ENCODE data around the gene HTR2A. TPM values are rescaled to one million over a fixed set of nuclear protein-coding genes. Genes with fewer than 3 reads are reported as not detected.

HTR2A gene
- total RNA-seq, 2 experiments from 2014 or later, result not detected

- DNase-seq, result no peak
These were observed 30.7 kb downstream of the HTR2A start for GRCh38 chr13:46866150-46866549.

GRCh38 chr13:46864941-46865340 lies 31.9 kb downstream of the HTR2A start:
- no peak for DNase-seq
- H3K4me1 Mint-ChIP-seq (ENCODE audit: low read depth), result peaks cover 4% of the 10 kb centered on the region
- H3K36me3 Mint-ChIP-seq (ENCODE audit: low read depth), result no peaks in the 10 kb centered on the region
- peaks cover 13% of the 10 kb centered on the region for H3K27me3 Mint-ChIP-seq (ENCODE audit: low read depth)
- H3K4me3 Mint-ChIP-seq, result no peak overlapping the region
- ChIA-PET POLR2A (no interaction called here), CTCF (no interaction called here)
- no peak for ATAC-seq
- H3K27ac Mint-ChIP-seq, result no peak overlapping the region
- H3K9me3 Mint-ChIP-seq (ENCODE audit: insufficient read depth), result no peaks in the 10 kb centered on the region

More at GRCh38 chr13:46866150-46866549, 30.7 kb downstream of the HTR2A start:
- Mint-ChIP-seq H3K9me3 (ENCODE audit: insufficient read depth) (no peaks in the 10 kb centered on the region), H3K36me3 (ENCODE audit: low read depth) (no peaks in the 10 kb centered on the region), H3K27me3 (ENCODE audit: low read depth) (peaks cover 20% of the 10 kb centered on the region), H3K4me3 (no peak overlapping the region), H3K4me1 (ENCODE audit: low read depth) (peaks cover 4% of the 10 kb centered on the region), H3K27ac (no peak overlapping the region)
- ATAC-seq, result no peak
- POLR2A ChIA-PET, result no interaction called here
- CTCF ChIA-PET, result no interaction called here

- no peak overlapping the region for H3K4me3 Mint-ChIP-seq
- H3K27ac Mint-ChIP-seq, result no peak overlapping the region
- H3K4me1 Mint-ChIP-seq (ENCODE audit: low read depth), result peaks cover 4% of the 10 kb centered on the region
- ChIA-PET POLR2A (no interaction called here), CTCF (no interaction called here)
- peaks cover 9% of the 10 kb centered on the region for H3K27me3 Mint-ChIP-seq (ENCODE audit: low read depth)
- no peaks in the 10 kb centered on the region for H3K36me3 Mint-ChIP-seq (ENCODE audit: low read depth)
- no peak for DNase-seq
- no peak for ATAC-seq
- H3K9me3 Mint-ChIP-seq (ENCODE audit: insufficient read depth), result no peaks in the 10 kb centered on the region
These were observed 34.9 kb downstream of the HTR2A start for GRCh38 chr13:46861959-46862358.

- DNase-seq (no peak), ATAC-seq (no peak)
- Mint-ChIP-seq H3K4me1 (ENCODE audit: low read depth) (peaks cover 2% of the 10 kb centered on the region), H3K9me3 (ENCODE audit: insufficient read depth) (no peaks in the 10 kb centered on the region), H3K27ac (no peak overlapping the region), H3K36me3 (ENCODE audit: low read depth) (no peaks in the 10 kb centered on the region), H3K27me3 (ENCODE audit: low read depth) (peaks cover 4% of the 10 kb centered on the region), H3K4me3 (no peak overlapping the region)
- ChIA-PET CTCF (interaction anchor here (1.0 kb wide), 1 partner anchor 33 kb away, joined by 5 read pairs; no protein-coding TSS in a partner anchor), POLR2A (interaction anchor here (0.6 kb wide), 1 partner anchor 658 kb away, joined by 3 read pairs; no protein-coding TSS in a partner anchor)
These were observed 36.1 kb downstream of the HTR2A start for GRCh38 chr13:46860722-46861121.

DNA sequence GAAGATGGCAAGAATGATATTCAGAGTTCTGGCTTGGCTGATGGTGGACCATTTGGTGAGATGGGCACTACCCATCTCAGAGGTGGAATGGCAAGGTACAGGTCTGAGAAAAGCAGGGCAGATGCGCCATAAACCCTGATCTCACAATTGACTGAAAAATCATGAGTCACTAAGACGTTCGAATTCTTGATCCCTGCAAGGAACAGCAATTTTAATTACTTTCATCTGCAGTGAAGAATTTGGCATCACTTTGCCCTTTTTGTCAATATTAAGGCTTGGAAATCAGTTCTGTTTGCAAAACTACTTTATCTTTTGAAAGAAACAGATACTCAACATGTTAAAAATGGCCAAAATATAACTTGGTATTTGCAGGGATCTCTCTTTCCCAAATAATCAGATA lies 38.1 kb downstream of the HTR2A start:
- ChIA-PET CTCF (no interaction called here), POLR2A (no interaction called here)
- no peak for DNase-seq
- H3K36me3 Mint-ChIP-seq (ENCODE audit: low read depth), result no peaks in the 10 kb centered on the region
- no peaks in the 10 kb centered on the region for H3K4me1 Mint-ChIP-seq (ENCODE audit: low read depth)
- no peak overlapping the region for H3K4me3 Mint-ChIP-seq
- peaks cover 4% of the 10 kb centered on the region for H3K27me3 Mint-ChIP-seq (ENCODE audit: low read depth)
- no peak for ATAC-seq
- no peaks in the 10 kb centered on the region for H3K9me3 Mint-ChIP-seq (ENCODE audit: insufficient read depth)
- H3K27ac Mint-ChIP-seq, result no peak overlapping the region

DNA sequence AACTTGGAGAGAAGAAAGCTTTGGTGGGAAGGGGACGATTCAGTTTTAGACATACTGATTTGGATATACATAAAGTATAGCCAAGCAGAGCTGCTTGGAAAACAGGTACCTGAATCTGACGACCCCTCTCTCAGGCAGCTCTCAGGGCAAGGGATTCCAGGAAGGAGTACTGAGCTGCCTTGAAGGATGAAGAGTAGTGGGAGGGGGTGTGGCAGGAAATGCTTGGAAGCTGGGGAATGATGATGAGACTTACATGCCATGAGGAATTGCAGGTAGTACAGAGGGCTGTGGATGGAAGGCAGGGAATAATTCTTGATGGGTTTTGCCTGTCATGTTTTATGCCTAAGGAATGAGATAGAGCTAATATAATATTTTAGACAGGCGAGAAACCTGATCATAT lies 38.7 kb downstream of the HTR2A start:
- Mint-ChIP-seq H3K9me3 (ENCODE audit: insufficient read depth) (no peaks in the 10 kb centered on the region), H3K4me3 (no peak overlapping the region), H3K36me3 (ENCODE audit: low read depth) (no peaks in the 10 kb centered on the region), H3K4me1 (ENCODE audit: low read depth) (no peaks in the 10 kb centered on the region), H3K27me3 (ENCODE audit: low read depth) (peaks cover 4% of the 10 kb centered on the region), H3K27ac (no peak overlapping the region)
- ChIA-PET CTCF (no interaction called here), POLR2A (no interaction called here)
- DNase-seq, result no peak
- no peak for ATAC-seq

DNA sequence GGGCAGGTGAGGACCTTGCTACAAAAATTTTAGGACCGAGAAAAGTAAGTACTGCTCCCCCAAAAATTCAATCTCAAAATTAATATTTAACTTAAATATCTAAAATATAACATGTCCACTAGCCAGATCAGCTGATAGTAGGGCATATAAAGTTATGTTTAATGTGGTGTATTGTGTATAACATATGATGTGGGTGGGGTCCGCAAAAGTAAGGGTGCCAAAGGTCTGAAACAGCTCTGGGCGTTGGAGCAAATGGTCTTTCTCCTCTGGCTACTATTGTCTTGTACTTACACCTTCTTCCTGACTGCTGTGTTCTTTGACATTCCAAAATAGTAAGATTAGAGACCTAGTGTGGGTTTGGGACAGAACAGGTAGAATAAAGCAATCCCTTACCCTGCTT lies 41.2 kb downstream of the HTR2A start:
- ATAC-seq, result no peak
- POLR2A ChIA-PET, result no interaction called here

GRCh38 chr13:46855166-46855565 lies 41.7 kb downstream of the HTR2A start:
- DNase-seq (no peak), ATAC-seq (no peak)
- no peak overlapping the region for H3K27ac Mint-ChIP-seq
- ChIA-PET POLR2A (no interaction called here), CTCF (interaction anchor here (1.2 kb wide), 1 partner anchor 40 kb away, joined by 3 read pairs; no protein-coding TSS in a partner anchor)
- H3K4me3 Mint-ChIP-seq, result no peak overlapping the region
- no peaks in the 10 kb centered on the region for H3K9me3 Mint-ChIP-seq (ENCODE audit: insufficient read depth)
- H3K36me3 Mint-ChIP-seq (ENCODE audit: low read depth), result no peaks in the 10 kb centered on the region
- H3K4me1 Mint-ChIP-seq (ENCODE audit: low read depth), result no peaks in the 10 kb centered on the region
- H3K27me3 Mint-ChIP-seq (ENCODE audit: low read depth), result peaks cover 10% of the 10 kb centered on the region

More for the DNA sequence above, 41.2 kb downstream of the HTR2A start:
- Mint-ChIP-seq H3K27me3 (ENCODE audit: low read depth) (peaks cover 10% of the 10 kb centered on the region), H3K36me3 (ENCODE audit: low read depth) (no peaks in the 10 kb centered on the region), H3K4me3 (no peak overlapping the region), H3K27ac (no peak overlapping the region), H3K9me3 (ENCODE audit: insufficient read depth) (no peaks in the 10 kb centered on the region), H3K4me1 (ENCODE audit: low read depth) (no peaks in the 10 kb centered on the region)
- CTCF ChIA-PET, result no interaction called here
- DNase-seq, result no peak

DNA sequence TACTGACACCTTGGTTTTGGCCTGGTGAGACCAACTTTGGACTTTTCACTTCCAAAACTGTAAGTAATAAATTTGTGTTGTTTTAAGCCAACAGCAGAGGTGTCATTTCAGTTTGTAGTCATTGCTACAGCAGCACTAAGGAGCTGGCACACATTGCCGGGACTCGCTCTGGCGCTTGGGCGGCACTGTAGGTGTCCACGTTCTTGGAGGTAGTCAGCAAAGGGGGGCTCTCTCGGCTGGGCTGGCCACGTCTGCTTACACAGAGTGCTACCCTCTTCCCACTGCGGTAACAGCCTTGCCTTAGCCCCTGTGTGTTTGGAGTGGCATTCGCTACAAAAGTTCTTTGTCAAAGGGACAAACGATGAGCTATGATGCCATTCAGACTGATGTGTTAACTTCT lies 44.7 kb downstream of the HTR2A start:
- POLR2A ChIA-PET, result no interaction called here
- Mint-ChIP-seq H3K4me3 (no peak overlapping the region), H3K9me3 (ENCODE audit: insufficient read depth) (no peaks in the 10 kb centered on the region), H3K36me3 (ENCODE audit: low read depth) (no peaks in the 10 kb centered on the region), H3K27ac (no peak overlapping the region), H3K4me1 (ENCODE audit: low read depth) (no peaks in the 10 kb centered on the region), H3K27me3 (ENCODE audit: low read depth) (peaks cover 23% of the 10 kb centered on the region)
- ATAC-seq, result no peak
- no peak for DNase-seq
- CTCF ChIA-PET, result no interaction called here

DNA sequence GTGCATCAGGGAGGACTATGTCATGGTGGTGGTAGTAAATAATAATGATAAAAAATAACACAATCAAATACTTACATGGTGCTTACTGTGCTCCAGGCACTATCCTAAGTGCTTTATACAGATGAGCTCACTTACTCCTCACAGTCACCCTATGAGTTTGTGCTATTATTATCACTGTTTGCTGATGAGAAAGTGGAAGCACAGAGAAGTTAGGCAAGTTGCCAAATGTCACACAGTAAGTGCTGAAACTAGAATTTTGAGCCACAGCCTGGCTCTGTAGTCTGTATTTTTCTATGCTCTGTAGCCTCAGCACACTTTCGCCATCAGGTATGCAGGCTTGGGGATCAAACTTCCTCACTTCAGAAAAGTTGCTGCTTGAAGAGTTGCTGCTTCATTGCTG lies 46.6 kb downstream of the HTR2A start:
- DNase-seq (no peak), ATAC-seq (no peak)
- H3K27ac Mint-ChIP-seq, result no peak overlapping the region
- H3K36me3 Mint-ChIP-seq (ENCODE audit: low read depth), result no peaks in the 10 kb centered on the region
- H3K27me3 Mint-ChIP-seq (ENCODE audit: low read depth), result peaks cover 24% of the 10 kb centered on the region
- ChIA-PET POLR2A (no interaction called here), CTCF (no interaction called here)
- H3K9me3 Mint-ChIP-seq (ENCODE audit: insufficient read depth), result no peaks in the 10 kb centered on the region
- H3K4me3 Mint-ChIP-seq, result no peak overlapping the region
- H3K4me1 Mint-ChIP-seq (ENCODE audit: low read depth), result no peaks in the 10 kb centered on the region

- Mint-ChIP-seq H3K4me1 (ENCODE audit: low read depth) (no peaks in the 10 kb centered on the region), H3K9me3 (ENCODE audit: insufficient read depth) (no peaks in the 10 kb centered on the region), H3K36me3 (ENCODE audit: low read depth) (no peaks in the 10 kb centered on the region), H3K4me3 (no peak overlapping the region), H3K27me3 (ENCODE audit: low read depth) (peaks cover 19% of the 10 kb centered on the region), H3K27ac (no peak overlapping the region)
- DNase-seq (no peak), ATAC-seq (no peak)
- CTCF ChIA-PET, result no interaction called here
- POLR2A ChIA-PET, result no interaction called here
These were observed 50.1 kb downstream of the HTR2A start for GRCh38 chr13:46846726-46847125.

- ChIA-PET CTCF (interaction anchor here (1.8 kb wide), 1 partner anchor 48 kb away, joined by 4 read pairs; no protein-coding TSS in a partner anchor), POLR2A (no interaction called here)
- DNase-seq (no peak), ATAC-seq (no peak)
- Mint-ChIP-seq H3K4me3 (no peak overlapping the region), H3K4me1 (ENCODE audit: low read depth) (no peaks in the 10 kb centered on the region), H3K9me3 (ENCODE audit: insufficient read depth) (no peaks in the 10 kb centered on the region), H3K27ac (no peak overlapping the region), H3K27me3 (ENCODE audit: low read depth) (peaks cover 15% of the 10 kb centered on the region), H3K36me3 (ENCODE audit: low read depth) (no peaks in the 10 kb centered on the region)
These were observed 51.7 kb downstream of the HTR2A start for GRCh38 chr13:46845146-46845545.

DNA sequence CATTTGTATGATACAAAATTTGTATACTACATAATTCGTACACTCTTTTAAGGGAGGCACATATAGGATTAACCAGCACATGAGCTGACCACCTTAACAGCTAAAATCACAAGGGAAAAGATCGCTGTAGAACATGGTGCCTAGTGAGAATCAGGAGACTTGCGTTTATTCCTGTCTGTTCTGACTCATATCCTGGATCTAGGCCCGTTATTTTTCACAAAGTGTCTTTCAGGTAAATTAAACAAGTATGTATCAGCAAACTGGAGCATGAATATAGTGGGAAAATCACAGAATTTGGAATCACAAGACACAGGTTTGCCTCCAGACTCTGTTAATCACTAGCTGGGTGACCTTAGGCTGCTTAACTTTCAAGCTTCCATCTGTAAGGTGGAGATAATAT lies 52.4 kb downstream of the HTR2A start:
- no peaks in the 10 kb centered on the region for H3K9me3 Mint-ChIP-seq (ENCODE audit: insufficient read depth)
- peaks cover 10% of the 10 kb centered on the region for H3K27me3 Mint-ChIP-seq (ENCODE audit: low read depth)
- ChIA-PET CTCF (interaction anchor here (1.8 kb wide), 1 partner anchor 49 kb away, joined by 4 read pairs; no protein-coding TSS in a partner anchor), POLR2A (no interaction called here)
- no peak overlapping the region for H3K27ac Mint-ChIP-seq
- ATAC-seq, result no peak
- H3K36me3 Mint-ChIP-seq (ENCODE audit: low read depth), result no peaks in the 10 kb centered on the region
- DNase-seq, result no peak
- H3K4me3 Mint-ChIP-seq, result no peak overlapping the region
- H3K4me1 Mint-ChIP-seq (ENCODE audit: low read depth), result no peaks in the 10 kb centered on the region

All from activated CD8-positive, alpha-beta T cell treated with anti-CD3 and anti-CD28 coated beads, Interleukin-2, amount 10 ng/mL, durations not matched to agents 7 days and 5 days (primary cell).